ENCODE results near the gene PMPCB.

PMPCB gene

DNA sequence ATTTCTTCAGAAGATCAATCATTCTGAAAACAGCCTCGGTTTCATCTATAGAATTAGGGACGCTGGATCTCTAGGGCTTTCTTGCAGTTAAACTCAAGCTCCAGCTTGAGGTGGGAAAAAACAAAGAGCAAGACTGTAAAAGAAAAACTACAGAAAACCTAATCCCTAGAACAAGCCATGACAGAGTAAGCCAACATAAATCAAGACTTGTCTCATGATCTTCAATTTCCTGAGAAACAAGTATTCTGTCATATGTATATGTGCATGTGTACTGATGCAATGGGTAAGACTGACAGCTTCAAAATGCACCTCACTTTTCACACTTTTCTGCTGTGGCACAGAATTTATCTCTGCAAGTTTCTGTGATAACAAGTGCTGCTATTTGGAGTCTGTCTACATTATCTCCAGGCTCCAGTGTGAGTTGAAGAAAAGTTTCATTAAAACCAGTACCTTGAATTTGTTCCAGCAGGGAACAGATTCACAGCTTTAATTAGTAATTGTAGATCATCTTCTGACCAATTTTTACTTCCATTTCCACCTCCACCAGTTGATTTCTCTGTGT lies 19.2 kb downstream of the PMPCB start:
- TF ChIP-seq, protein P1, sequence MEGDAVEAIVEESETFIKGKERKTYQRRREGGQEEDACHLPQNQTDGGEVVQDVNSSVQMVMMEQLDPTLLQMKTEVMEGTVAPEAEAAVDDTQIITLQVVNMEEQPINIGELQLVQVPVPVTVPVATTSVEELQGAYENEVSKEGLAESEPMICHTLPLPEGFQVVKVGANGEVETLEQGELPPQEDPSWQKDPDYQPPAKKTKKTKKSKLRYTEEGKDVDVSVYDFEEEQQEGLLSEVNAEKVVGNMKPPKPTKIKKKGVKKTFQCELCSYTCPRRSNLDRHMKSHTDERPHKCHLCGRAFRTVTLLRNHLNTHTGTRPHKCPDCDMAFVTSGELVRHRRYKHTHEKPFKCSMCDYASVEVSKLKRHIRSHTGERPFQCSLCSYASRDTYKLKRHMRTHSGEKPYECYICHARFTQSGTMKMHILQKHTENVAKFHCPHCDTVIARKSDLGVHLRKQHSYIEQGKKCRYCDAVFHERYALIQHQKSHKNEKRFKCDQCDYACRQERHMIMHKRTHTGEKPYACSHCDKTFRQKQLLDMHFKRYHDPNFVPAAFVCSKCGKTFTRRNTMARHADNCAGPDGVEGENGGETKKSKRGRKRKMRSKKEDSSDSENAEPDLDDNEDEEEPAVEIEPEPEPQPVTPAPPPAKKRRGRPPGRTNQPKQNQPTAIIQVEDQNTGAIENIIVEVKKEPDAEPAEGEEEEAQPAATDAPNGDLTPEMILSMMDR (IDR thresholded peaks at IDR 0.05; ENCODE audit: low read depth, low read length), result no peak
- no peak for DNase-seq (ENCODE audit: low read depth in 2 of 2)
- H3K4me3 ChIP-seq (replicated peaks in 1 of 2; ENCODE audit: low read depth in 2 of 2, low read length in 2 of 2), result no peak overlapping the region

DNA sequence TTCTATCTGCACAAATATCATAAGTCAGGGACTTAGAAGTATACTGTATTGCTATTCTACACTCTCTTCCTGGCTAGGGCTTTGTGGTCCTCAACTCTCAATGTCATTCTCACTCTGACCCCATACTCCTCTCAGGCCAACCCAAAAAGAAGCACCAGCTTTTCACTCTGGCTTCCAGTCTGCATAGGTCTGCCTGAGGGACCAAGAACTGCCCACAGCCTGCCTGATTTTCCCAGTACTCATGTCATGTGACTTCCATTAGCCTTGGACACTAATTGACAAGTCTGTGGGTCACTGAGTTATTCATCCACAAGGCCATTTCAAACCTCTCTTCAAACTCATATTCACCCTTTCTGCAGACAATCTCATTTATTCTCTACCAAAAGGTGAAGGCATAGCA lies 19.8 kb downstream of the PMPCB start:
- H3K4me3 ChIP-seq (replicated peaks in 1 of 2; ENCODE audit: low read depth in 2 of 2, low read length in 2 of 2), result no peak overlapping the region
- no peak for DNase-seq (ENCODE audit: low read depth in 2 of 2)
- TF ChIP-seq, protein P1 (IDR thresholded peaks at IDR 0.05; ENCODE audit: low read depth, low read length), result no peak

DNA sequence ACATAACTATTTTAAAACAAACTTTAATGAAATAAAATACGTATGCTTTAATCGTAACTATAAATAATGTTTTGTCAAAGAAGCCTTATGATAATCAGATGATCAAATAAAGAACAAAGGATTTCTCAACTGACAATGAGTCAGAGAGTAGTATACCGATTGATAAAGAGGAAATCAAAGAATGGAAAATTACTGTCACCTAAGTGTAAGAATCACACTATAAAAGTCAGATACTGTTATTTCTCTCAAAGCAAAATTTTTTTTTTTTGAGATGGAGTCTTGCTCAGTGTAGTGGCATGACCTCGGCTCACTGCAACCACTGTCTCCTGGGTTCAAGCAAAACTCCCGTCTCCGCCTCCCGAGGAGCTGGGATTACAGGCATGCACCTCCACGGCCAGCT lies 28.5 kb downstream of the PMPCB start:
- DNase-seq (ENCODE audit: low read depth in 2 of 2), result no peak

DNA sequence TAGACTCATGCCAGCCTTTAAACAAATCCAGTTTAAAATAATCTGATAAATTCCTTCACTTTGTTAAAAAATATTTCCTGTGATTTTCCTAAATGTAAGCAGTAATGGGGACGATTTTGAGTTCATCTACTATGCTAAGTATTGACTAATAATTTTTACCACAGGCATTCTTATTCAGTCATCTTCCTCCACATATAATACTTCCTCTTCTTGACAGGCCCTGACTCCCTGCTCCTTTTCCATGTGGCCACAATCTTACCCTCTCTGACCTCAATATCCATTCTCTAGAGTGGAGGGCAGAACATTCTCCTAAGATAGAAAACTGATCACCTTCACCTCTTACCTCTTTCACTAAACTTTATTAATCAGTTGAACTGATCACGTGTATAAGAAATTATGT lies 39.5 kb downstream of the PMPCB start:
- H3K4me3 ChIP-seq (replicated peaks in 1 of 2; ENCODE audit: low read depth in 2 of 2, low read length in 2 of 2), result no peak overlapping the region
- TF ChIP-seq, protein P1 (IDR thresholded peaks at IDR 0.05; ENCODE audit: low read depth, low read length), result no peak
- no peak for DNase-seq (ENCODE audit: low read depth in 2 of 2)

More for the DNA sequence above, 28.5 kb downstream of the PMPCB start:
- H3K4me3 ChIP-seq (replicated peaks in 1 of 2; ENCODE audit: low read depth in 2 of 2, low read length in 2 of 2), result no peak overlapping the region
- TF ChIP-seq, protein P1 (IDR thresholded peaks at IDR 0.05; ENCODE audit: low read depth, low read length), result no peak

DNA sequence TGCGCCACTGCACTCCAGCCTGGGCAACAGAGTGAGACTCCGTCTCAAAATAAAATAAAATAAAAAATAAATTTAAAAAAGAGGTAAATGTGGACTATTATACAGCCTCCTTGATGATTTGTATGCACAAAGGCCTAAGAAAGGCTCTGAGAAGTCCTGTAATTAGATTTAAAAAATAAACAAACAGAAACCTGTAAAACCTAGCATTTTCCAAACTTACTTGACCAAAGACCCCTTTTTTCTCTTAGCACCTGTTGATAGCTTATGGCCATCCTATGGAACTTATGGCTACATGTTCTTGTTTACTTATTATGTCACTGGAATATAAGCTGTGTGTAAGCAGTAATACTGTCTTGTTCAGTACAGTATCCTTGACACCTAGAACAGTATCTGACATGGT lies 41.6 kb downstream of the PMPCB start:
- TF ChIP-seq, protein P1 (IDR thresholded peaks at IDR 0.05; ENCODE audit: low read depth, low read length), result no peak
- H3K4me3 ChIP-seq (replicated peaks in 1 of 2; ENCODE audit: low read depth in 2 of 2, low read length in 2 of 2), result no peak overlapping the region
- no peak for DNase-seq (ENCODE audit: low read depth in 2 of 2)

DNA sequence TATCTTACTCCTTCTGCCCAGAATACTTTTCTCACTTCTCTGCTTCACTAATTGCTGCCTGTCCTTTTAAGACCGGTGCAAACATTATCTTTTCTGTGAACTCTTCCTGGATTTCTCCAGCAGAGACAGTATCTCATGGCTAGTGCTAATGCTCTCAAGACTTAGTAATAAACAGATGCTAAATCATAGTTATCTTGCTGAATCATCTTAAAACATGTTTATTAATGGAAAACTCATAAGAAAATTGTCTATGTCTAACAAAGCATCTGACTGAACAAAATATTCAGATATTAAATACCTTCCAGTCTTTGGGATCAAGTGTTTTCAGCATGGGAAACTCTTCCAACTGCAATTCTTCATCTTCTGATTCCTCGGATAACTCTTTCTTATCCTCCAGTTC lies 44.2 kb downstream of the PMPCB start:
- TF ChIP-seq, protein P1 (IDR thresholded peaks at IDR 0.05; ENCODE audit: low read depth, low read length), result no peak
- no peak for DNase-seq (ENCODE audit: low read depth in 2 of 2)
- no peak overlapping the region for H3K4me3 ChIP-seq (replicated peaks in 1 of 2; ENCODE audit: low read depth in 2 of 2, low read length in 2 of 2)

DNA sequence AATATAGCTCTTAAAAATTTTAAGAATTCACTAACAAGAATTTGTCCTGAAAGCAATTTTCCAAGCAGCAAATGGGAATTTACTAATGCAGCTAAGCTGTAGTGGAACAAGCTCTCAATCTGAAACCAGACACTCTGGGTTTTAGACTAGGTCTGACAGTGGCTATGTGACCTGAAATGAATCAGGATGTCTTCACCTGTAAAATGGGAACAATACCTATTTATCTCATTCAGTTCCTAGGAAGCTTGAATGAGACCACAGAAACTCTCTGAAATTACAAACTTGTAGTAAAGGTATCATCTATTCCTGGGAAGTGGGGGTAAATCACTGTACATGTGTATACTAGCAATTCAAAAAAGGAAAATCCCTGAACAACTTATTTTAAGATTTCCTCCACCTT lies 46.1 kb downstream of the PMPCB start:
- TF ChIP-seq, protein P1 (IDR thresholded peaks at IDR 0.05; ENCODE audit: low read depth, low read length), result no peak

More for the DNA sequence above, 46.1 kb downstream of the PMPCB start:
- no peak for DNase-seq (ENCODE audit: low read depth in 2 of 2)
- H3K4me3 ChIP-seq (replicated peaks in 1 of 2; ENCODE audit: low read depth in 2 of 2, low read length in 2 of 2), result peak overlapping the region; percentile 72 to 81
